ENCODE data around the gene PSRC1. TPM values are rescaled to one million over a fixed set of nuclear protein-coding genes. Genes with fewer than 3 reads are reported as not detected.

Gene PSRC1
- total RNA-seq, 1 donor from 2014 or later: 6.5 TPM

DNA sequence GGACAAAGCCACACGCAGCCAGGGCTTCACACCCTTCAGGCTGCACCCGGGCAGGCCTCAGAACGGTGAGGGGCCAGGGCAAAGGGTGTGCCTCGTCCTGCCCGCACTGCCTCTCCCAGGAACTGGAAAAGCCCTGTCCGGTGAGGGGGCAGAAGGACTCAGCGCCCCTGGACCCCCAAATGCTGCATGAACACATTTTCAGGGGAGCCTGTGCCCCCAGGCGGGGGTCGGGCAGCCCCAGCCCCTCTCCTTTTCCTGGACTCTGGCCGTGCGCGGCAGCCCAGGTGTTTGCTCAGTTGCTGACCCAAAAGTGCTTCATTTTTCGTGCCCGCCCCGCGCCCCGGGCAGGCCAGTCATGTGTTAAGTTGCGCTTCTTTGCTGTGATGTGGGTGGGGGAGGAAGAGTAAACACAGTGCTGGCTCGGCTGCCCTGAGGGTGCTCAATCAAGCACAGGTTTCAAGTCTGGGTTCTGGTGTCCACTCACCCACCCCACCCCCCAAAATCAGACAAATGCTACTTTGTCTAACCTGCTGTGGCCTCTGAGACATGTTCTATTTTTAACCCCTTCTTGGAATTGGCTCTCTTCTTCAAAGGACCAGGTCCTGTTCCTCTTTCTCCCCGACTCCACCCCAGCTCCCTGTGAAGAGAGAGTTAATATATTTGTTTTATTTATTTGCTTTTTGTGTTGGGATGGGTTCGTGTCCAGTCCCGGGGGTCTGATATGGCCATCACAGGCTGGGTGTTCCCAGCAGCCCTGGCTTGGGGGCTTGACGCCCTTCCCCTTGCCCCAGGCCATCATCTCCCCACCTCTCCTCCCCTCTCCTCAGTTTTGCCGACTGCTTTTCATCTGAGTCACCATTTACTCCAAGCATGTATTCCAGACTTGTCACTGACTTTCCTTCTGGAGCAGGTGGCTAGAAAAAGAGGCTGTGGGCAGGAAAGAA is 8.1 kb downstream of the PSRC1 start:
- DNase-seq (ENCODE audit: low spot score): peak; percentile 80
- Mint-ChIP-seq H3K4me1 (ENCODE audit: low read depth) (peaks cover 30% of the 10 kb centered on the region), H3K36me3 (ENCODE audit: low read depth) (peaks cover 4% of the 10 kb centered on the region), H3K4me3 (ENCODE audit: unreplicated experiment) (peak overlapping the region; percentile 38), H3K27ac (ENCODE audit: unreplicated experiment) (peak overlapping the region; percentile 89), H3K27me3 (ENCODE audit: low read depth) (no peaks in the 10 kb centered on the region), H3K9me3 (ENCODE audit: low read depth) (no peaks in the 10 kb centered on the region)
- TF ChIP-seq, protein P1, sequence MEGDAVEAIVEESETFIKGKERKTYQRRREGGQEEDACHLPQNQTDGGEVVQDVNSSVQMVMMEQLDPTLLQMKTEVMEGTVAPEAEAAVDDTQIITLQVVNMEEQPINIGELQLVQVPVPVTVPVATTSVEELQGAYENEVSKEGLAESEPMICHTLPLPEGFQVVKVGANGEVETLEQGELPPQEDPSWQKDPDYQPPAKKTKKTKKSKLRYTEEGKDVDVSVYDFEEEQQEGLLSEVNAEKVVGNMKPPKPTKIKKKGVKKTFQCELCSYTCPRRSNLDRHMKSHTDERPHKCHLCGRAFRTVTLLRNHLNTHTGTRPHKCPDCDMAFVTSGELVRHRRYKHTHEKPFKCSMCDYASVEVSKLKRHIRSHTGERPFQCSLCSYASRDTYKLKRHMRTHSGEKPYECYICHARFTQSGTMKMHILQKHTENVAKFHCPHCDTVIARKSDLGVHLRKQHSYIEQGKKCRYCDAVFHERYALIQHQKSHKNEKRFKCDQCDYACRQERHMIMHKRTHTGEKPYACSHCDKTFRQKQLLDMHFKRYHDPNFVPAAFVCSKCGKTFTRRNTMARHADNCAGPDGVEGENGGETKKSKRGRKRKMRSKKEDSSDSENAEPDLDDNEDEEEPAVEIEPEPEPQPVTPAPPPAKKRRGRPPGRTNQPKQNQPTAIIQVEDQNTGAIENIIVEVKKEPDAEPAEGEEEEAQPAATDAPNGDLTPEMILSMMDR (IDR thresholded peaks at IDR 0.05): no peak

GRCh38 chr1:109273570-109274288 is 9.2 kb downstream of the PSRC1 start:
- H3K4me1 Mint-ChIP-seq (ENCODE audit: low read depth): peaks cover 30% of the 10 kb centered on the region
- no peaks in the 10 kb centered on the region for H3K27me3 Mint-ChIP-seq (ENCODE audit: low read depth)
- peak overlapping the region; percentile 89 for H3K27ac Mint-ChIP-seq (ENCODE audit: unreplicated experiment)
- TF ChIP-seq, protein P1 (IDR thresholded peaks at IDR 0.05): no peak
- H3K4me3 Mint-ChIP-seq (ENCODE audit: unreplicated experiment): no peak overlapping the region
- no peaks in the 10 kb centered on the region for H3K9me3 Mint-ChIP-seq (ENCODE audit: low read depth)
- peaks cover 3% of the 10 kb centered on the region for H3K36me3 Mint-ChIP-seq (ENCODE audit: low read depth)
- DNase-seq (ENCODE audit: low spot score): peak; percentile 81

GRCh38 chr1:109272831-109273547 is 10.0 kb downstream of the PSRC1 start:
- H3K9me3 Mint-ChIP-seq (ENCODE audit: low read depth): no peaks in the 10 kb centered on the region
- DNase-seq (ENCODE audit: low spot score): no peak
- no peak overlapping the region for H3K4me3 Mint-ChIP-seq (ENCODE audit: unreplicated experiment)
- H3K27me3 Mint-ChIP-seq (ENCODE audit: low read depth): no peaks in the 10 kb centered on the region
- peaks cover 5% of the 10 kb centered on the region for H3K36me3 Mint-ChIP-seq (ENCODE audit: low read depth)
- peaks cover 30% of the 10 kb centered on the region for H3K4me1 Mint-ChIP-seq (ENCODE audit: low read depth)
- TF ChIP-seq, protein P1 (IDR thresholded peaks at IDR 0.05): no peak
- no peak overlapping the region for H3K27ac Mint-ChIP-seq (ENCODE audit: unreplicated experiment)

- Mint-ChIP-seq H3K27me3 (ENCODE audit: low read depth) (no peaks in the 10 kb centered on the region), H3K27ac (ENCODE audit: unreplicated experiment) (no peak overlapping the region), H3K9me3 (ENCODE audit: low read depth) (no peaks in the 10 kb centered on the region), H3K4me3 (ENCODE audit: unreplicated experiment) (no peak overlapping the region), H3K4me1 (ENCODE audit: low read depth) (peaks cover 31% of the 10 kb centered on the region), H3K36me3 (ENCODE audit: low read depth) (peaks cover 5% of the 10 kb centered on the region)
- peak; percentile 84 for DNase-seq (ENCODE audit: low spot score)
- TF ChIP-seq, protein P1 (IDR thresholded peaks at IDR 0.05): no peak
These were observed 10.7 kb downstream of the PSRC1 start for GRCh38 chr1:109272021-109272799.
